ENCODE data around the gene DHRS3. TPM values are rescaled to one million over a fixed set of nuclear protein-coding genes. Genes with fewer than 3 reads are reported as not detected.
A peak's percentile ranks its signal among the peaks of the same experiment; 100 is the strongest.
"Not testable (repeated sequence)": the region's sequence is repeated elsewhere in the genome, so short reads cannot be mapped to it uniquely, and the experiment has no call there.

Gene DHRS3
- polyA plus RNA-seq, 1 donor = 42.0 TPM

DNA sequence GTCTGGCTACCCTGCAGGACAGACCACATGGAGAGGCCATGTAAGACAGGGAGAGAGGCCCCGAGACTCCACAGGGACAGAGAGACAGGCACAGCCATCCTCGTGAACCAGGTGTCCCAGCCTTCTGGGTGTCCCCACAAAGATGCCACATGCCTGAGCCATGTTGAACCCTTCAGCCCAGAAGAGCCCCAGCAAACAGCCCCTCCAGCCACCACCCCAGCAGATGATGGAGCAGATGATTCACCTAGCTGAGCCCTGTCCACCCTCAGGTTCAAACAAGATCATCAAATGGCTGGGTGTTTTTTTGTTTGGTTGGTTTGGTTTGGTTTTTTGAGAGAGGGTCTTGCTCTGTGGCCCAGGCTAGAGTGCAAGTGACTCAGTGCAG lies 78.7 kb downstream of the DHRS3 start:
- no CpG with 5 or more reads among the region's 2 CpGs for WGBS (ENCODE audit: insufficient coverage, low lambda C conversion rate)
- no peak overlapping the region for H3K4me3 ChIP-seq (ENCODE audit: low read length)
- no peak for DNase-seq
- H3K36me3 ChIP-seq (ENCODE audit: control insufficient read depth, insufficient read depth, low read length) = no peaks in the 10 kb centered on the region
- H3K27ac ChIP-seq (ENCODE audit: low read length) = no peak overlapping the region
- peaks cover 18% of the 10 kb centered on the region for H3K4me1 ChIP-seq (ENCODE audit: control insufficient read depth, insufficient read depth, low read length)
- H3K9me3 ChIP-seq (ENCODE audit: control insufficient read depth, low read depth, low read length) = peaks cover 11% of the 10 kb centered on the region
- no peaks in the 10 kb centered on the region for H3K27me3 ChIP-seq (ENCODE audit: control insufficient read depth, insufficient read depth, low read length)

DNA sequence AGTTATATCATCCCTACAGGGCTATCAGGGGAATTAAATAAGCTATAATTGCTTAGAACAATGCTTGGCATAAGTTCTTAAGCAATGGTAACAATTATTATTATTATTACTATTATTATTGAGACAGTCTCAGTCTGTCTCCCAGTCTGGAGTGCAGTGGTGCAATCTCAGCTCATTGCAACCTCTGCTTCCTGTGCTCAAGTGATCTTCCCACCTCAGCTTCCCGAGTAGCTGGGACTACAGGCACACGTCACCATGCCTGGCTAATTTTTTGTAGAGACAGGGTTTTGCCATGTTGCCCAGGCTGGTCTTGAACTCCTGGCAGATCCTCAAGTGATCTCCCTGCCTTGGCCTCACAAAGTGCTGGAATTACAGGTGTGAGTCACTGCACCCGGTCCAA lies 79.5 kb downstream of the DHRS3 start:
- no CpG with 5 or more reads among the region's 3 CpGs for WGBS (ENCODE audit: insufficient coverage, low lambda C conversion rate)
- H3K27me3 ChIP-seq (ENCODE audit: control insufficient read depth, insufficient read depth, low read length); DNase-seq; H3K36me3 ChIP-seq (ENCODE audit: control insufficient read depth, insufficient read depth, low read length); H3K4me3 ChIP-seq (ENCODE audit: low read length); H3K27ac ChIP-seq (ENCODE audit: low read length): not testable (repeated sequence)
- Histone ChIP-seq H3K9me3 (ENCODE audit: control insufficient read depth, low read depth, low read length) (peaks cover 11% of the 10 kb centered on the region), H3K4me1 (ENCODE audit: control insufficient read depth, insufficient read depth, low read length) (peaks cover 18% of the 10 kb centered on the region)

DNA sequence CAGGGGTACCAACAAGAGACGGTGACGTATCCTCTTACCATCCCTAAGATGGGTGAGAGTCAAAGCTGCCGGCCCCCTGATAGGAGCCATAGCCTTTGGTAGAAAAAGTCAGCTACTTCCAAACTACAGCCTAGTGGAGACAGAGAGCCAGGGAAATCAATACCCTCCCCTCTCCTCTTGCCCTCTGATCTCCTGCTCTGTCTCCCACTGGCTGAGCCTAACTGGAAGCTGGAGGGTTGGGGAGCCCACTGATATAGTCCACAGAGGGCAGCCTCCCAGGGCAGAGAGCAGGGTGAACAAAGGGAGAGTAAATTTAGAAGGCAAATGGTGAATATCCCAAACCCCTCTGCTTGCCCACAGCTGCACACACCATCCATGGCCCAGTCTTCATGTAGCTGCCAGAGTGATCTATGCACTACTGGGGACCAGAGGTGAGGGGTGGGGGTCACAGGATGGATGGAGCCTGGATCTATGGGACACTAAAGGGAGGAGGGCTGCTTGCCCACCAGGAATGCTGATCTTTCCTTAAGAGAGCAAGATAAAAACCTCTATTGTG lies 80.0 kb downstream of the DHRS3 start:
- WGBS (ENCODE audit: insufficient coverage, low lambda C conversion rate) = no CpG with 5 or more reads among the region's 3 CpGs
- Histone ChIP-seq H3K27ac (ENCODE audit: low read length) (no peak overlapping the region), H3K4me1 (ENCODE audit: control insufficient read depth, insufficient read depth, low read length) (peaks cover 18% of the 10 kb centered on the region), H3K9me3 (ENCODE audit: control insufficient read depth, low read depth, low read length) (peaks cover 11% of the 10 kb centered on the region), H3K36me3 (ENCODE audit: control insufficient read depth, insufficient read depth, low read length) (no peaks in the 10 kb centered on the region), H3K4me3 (ENCODE audit: low read length) (no peak overlapping the region), H3K27me3 (ENCODE audit: control insufficient read depth, insufficient read depth, low read length) (no peaks in the 10 kb centered on the region)
- no peak for DNase-seq

DNA sequence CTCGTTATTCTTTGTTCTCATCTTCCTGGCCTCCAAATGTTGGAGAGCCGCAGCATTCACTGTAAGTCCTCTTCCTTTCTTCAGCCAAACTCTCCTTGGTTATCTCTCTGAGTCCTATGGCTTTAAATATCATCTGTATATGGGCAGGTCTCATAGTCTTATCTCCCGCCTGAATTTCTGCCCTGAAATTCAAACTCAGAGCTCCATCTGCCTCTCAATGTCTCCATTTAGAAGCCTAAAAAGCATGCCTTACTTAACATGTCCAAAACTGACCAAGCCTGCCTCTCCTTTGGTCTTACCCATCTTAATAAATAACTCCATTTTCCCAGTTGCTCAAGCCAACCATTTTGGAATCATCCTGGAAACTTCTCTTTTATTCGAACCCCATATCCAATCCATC lies 80.7 kb downstream of the DHRS3 start:
- no peaks in the 10 kb centered on the region for H3K27me3 ChIP-seq (ENCODE audit: control insufficient read depth, insufficient read depth, low read length)
- WGBS (ENCODE audit: insufficient coverage, low lambda C conversion rate) = 93% methylated on average over 2 of the region's 4 CpGs
- no peak overlapping the region for H3K4me3 ChIP-seq (ENCODE audit: low read length)
- DNase-seq = no peak
- no peaks in the 10 kb centered on the region for H3K36me3 ChIP-seq (ENCODE audit: control insufficient read depth, insufficient read depth, low read length)
- H3K9me3 ChIP-seq (ENCODE audit: control insufficient read depth, low read depth, low read length) = peaks cover 11% of the 10 kb centered on the region
- no peak overlapping the region for H3K27ac ChIP-seq (ENCODE audit: low read length)
- H3K4me1 ChIP-seq (ENCODE audit: control insufficient read depth, insufficient read depth, low read length) = peaks cover 18% of the 10 kb centered on the region

DNA sequence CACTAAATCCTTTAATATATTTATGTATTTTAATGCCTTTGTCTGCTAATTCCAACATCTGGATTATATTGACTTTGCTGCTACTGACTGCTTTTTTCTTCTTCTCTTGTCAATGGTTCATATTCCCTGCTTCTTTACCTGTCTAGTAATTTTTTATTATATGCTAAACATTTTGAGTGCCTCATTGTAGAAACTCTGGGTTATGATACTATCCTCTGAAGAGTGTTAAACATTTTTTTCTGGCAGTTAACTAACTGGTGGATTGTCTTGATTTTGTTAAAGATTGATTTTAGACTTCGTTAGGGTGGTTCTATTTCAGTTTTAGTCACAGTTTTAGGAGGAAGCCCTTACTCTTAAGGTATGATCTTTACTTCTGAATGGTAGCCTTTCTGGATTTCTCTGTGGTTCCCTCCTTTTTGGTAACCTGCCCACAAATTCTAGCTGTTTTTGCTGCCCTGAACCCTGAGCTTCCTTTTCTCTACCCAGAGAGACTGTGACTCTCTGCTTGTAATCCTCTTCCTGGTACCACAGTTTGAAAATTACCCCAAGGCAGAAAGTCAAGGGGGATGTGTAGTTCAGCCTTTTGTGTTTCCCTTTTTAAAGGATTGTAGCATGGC lies 81.9 kb downstream of the DHRS3 start:
- WGBS (ENCODE audit: insufficient coverage, low lambda C conversion rate) = 100% methylated on average over 1 of the region's 1 CpG
- peaks cover 14% of the 10 kb centered on the region for H3K4me1 ChIP-seq (ENCODE audit: control insufficient read depth, insufficient read depth, low read length)
- H3K36me3 ChIP-seq (ENCODE audit: control insufficient read depth, insufficient read depth, low read length) = no peaks in the 10 kb centered on the region
- no peaks in the 10 kb centered on the region for H3K27me3 ChIP-seq (ENCODE audit: control insufficient read depth, insufficient read depth, low read length)
- H3K4me3 ChIP-seq (ENCODE audit: low read length) = no peak overlapping the region
- DNase-seq = no peak
- H3K9me3 ChIP-seq (ENCODE audit: control insufficient read depth, low read depth, low read length) = peaks cover 11% of the 10 kb centered on the region
- no peak overlapping the region for H3K27ac ChIP-seq (ENCODE audit: low read length)

DNA sequence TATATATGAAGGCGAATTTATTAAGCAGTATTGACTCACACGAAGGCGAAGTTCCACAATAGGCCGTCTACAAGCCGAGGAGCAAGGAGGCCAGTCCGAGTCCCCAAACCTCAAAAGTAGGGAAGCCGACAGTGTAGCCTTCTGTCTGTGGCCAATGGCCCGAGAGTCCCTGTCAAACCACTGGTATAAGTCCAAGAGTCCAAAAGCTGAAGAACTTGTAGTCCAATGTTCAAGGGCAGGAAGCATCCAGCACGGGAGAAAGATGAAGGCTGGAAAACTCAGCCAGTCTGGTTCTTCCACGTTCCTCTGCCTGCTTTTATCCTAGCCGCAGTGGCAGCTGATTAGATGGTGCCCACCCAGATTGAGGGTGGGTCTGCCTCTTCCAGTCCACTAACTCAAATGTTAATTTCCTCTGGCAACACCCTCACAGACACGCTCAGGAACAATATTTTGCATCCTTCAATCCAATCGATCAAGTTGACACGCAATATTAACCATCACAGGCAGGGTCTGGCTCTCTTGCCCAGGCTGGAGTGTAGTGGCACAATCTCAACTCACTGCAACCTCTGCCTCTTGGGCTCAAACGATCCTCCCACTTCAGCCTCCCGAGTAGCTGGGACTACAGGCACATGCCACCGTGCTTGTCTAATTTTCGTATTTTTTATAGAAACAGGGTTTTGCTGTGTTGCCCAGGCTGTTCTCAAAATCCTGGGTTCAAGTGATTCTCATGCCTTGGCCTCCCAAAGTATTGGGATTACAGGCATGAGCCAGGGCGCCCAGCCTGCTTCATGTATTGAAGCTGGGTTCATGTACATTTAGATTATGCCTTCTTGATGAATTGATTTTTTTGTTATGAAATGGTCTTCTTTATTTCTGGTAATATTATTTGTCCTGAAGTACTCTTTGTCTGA lies 85.3 kb downstream of the DHRS3 start:
- Histone ChIP-seq H3K36me3 (ENCODE audit: control insufficient read depth, insufficient read depth, low read length) (no peaks in the 10 kb centered on the region), H3K9me3 (ENCODE audit: control insufficient read depth, low read depth, low read length) (peaks cover 7% of the 10 kb centered on the region), H3K4me3 (ENCODE audit: low read length) (no peak overlapping the region), H3K27ac (ENCODE audit: low read length) (no peak overlapping the region), H3K4me1 (ENCODE audit: control insufficient read depth, insufficient read depth, low read length) (peaks cover 16% of the 10 kb centered on the region), H3K27me3 (ENCODE audit: control insufficient read depth, insufficient read depth, low read length) (no peaks in the 10 kb centered on the region)
- 100% methylated on average over 3 of the region's 19 CpGs for WGBS (ENCODE audit: insufficient coverage, low lambda C conversion rate)
- DNase-seq = no peak

DNA sequence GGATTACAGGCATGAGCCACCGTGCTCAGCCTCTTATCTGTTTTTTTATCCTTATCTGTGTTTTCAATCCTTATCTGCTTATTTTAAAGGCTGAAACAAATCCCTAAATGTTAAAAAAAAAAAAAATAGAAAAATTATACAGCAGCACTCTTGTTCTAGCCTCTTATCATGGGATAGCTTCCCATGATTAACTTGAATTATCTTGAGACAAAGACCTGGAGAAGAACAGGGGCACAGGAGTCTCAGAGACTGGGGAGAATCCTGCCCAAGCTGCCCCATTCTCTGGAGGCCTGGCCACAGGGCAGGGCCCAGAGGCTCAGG lies 86.9 kb downstream of the DHRS3 start:
- Histone ChIP-seq H3K27ac (ENCODE audit: low read length) (no peak overlapping the region), H3K9me3 (ENCODE audit: control insufficient read depth, low read depth, low read length) (peaks cover 7% of the 10 kb centered on the region)
- WGBS (ENCODE audit: insufficient coverage, low lambda C conversion rate) = no CpG with 5 or more reads among the region's 1 CpG

DNA sequence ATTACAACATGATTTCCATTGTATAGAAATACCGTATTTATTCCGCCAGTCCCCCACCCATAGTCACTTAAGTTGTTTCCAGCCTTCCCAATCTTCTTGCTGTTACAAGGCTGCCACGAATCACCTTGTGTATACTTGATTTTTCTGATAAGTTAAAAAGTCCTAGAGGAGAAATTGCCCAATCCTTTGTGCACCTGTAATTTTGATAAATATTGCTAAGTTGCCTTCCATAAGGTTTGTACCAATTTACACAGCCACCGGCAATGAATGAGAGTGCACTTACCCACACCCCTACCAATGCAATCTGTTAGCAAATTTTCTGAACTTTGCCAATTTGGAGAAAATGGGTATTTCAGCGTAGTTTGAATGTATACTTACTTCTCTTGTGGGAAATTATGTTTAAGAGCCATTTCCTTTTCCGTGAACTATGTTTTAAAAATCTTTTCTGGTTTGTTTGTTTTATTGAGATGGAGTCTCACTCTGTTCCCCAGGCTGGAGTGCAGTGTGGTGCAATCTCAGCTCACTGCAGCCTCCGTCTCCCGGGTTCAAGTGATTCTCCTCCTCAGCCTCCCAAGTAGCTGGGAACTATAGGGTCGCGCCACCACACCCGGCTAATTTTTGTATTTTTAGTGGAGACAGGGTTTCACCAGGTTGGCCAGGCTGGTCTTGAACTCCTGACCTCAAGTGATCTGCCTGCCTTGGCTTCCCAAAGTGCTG lies 87.4 kb downstream of the DHRS3 start:
- WGBS (ENCODE audit: insufficient coverage, low lambda C conversion rate) = no CpG with 5 or more reads among the region's 11 CpGs
- no peak for DNase-seq
- no peaks in the 10 kb centered on the region for H3K36me3 ChIP-seq (ENCODE audit: control insufficient read depth, insufficient read depth, low read length)
- peaks cover 21% of the 10 kb centered on the region for H3K4me1 ChIP-seq (ENCODE audit: control insufficient read depth, insufficient read depth, low read length)
- H3K27me3 ChIP-seq (ENCODE audit: control insufficient read depth, insufficient read depth, low read length) = no peaks in the 10 kb centered on the region
- no peak overlapping the region for H3K4me3 ChIP-seq (ENCODE audit: low read length)
- peaks cover 3% of the 10 kb centered on the region for H3K9me3 ChIP-seq (ENCODE audit: control insufficient read depth, low read depth, low read length)
- no peak overlapping the region for H3K27ac ChIP-seq (ENCODE audit: low read length)

More for the DNA sequence above, 86.9 kb downstream of the DHRS3 start:
- H3K4me3 ChIP-seq (ENCODE audit: low read length) = no peak overlapping the region
- H3K27me3 ChIP-seq (ENCODE audit: control insufficient read depth, insufficient read depth, low read length) = no peaks in the 10 kb centered on the region
- DNase-seq = no peak
- peaks cover 19% of the 10 kb centered on the region for H3K4me1 ChIP-seq (ENCODE audit: control insufficient read depth, insufficient read depth, low read length)
- H3K36me3 ChIP-seq (ENCODE audit: control insufficient read depth, insufficient read depth, low read length) = no peaks in the 10 kb centered on the region

DNA sequence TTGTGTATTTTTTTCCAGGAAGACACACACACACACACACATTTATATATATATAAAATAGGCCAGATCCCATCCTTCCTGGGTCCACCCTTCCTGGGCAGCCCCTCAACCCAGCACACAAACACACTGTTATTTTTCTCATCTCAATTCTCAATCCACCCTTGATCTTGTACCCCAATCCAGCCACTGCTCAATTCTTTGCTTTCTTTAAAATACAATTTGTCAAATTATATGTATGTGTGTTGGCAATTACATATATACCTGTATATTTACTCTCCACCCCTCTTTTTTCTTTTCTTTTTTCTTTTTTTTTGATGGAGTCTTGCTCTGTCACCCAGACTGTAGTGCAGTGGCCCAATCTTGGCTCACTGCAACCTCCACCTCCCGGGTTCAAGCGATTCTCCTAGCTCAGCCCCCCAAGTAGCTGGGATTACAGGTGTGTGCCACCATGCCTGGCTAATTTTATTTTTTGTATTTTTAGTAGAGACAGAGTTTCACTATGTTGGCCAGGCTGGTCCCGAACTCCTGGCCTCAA lies 88.3 kb downstream of the DHRS3 start:
- WGBS (ENCODE audit: insufficient coverage, low lambda C conversion rate) = 100% methylated on average over 1 of the region's 3 CpGs

More for the DNA sequence above, 88.3 kb downstream of the DHRS3 start:
- no peak for DNase-seq
- Histone ChIP-seq H3K4me3 (ENCODE audit: low read length) (no peak overlapping the region), H3K4me1 (ENCODE audit: control insufficient read depth, insufficient read depth, low read length) (peaks cover 27% of the 10 kb centered on the region), H3K9me3 (ENCODE audit: control insufficient read depth, low read depth, low read length) (no peaks in the 10 kb centered on the region), H3K36me3 (ENCODE audit: control insufficient read depth, insufficient read depth, low read length) (no peaks in the 10 kb centered on the region), H3K27me3 (ENCODE audit: control insufficient read depth, insufficient read depth, low read length) (no peaks in the 10 kb centered on the region), H3K27ac (ENCODE audit: low read length) (peak overlapping the region; percentile 54)
